Measurements from ENCODE around the gene IL5. TPM values are rescaled to one million over a fixed set of nuclear protein-coding genes. Genes with fewer than 3 reads are reported as not detected.

Gene IL5
- total RNA-seq, 1 donor from 2014 or later: not detected

DNA sequence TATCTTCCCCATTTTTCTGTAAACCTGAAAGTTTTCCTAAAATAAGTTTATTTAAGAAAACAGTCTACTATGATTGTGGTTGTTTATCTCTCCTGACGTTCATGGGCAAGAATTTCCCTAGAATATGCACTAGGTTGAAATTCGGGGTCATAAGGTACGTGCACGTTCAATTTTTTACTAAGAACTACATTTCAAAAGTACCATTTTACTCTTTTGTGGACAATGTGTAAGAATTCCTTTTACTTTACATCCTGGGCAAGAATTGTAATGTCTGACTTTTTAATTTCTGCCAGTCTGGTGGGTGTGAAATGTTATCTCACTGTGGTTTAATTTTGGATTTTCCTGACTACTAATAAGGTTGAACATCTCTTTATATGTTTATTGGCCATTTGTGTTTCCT lies 12.4 kb downstream of the IL5 start:
- no peaks in the 10 kb centered on the region for H3K9me3 ChIP-seq
- no peaks in the 10 kb centered on the region for H3K27me3 ChIP-seq
- H3K4me3 ChIP-seq: no peak overlapping the region
- intact Hi-C loops (cut with DNase I): no loop called here
- H3K27ac ChIP-seq: no peak overlapping the region
- no peak for DNase-seq (ENCODE audit: extremely low spot score in 2 of 2)
- H3K36me3 ChIP-seq: no peaks in the 10 kb centered on the region
- no peaks in the 10 kb centered on the region for H3K4me1 ChIP-seq
- no peak for TF ChIP-seq CTCF (IDR thresholded peaks at IDR 0.05)
- TF ChIP-seq POLR2A (IDR thresholded peaks at IDR 0.05): no peak
- TF ChIP-seq POLR2AphosphoS5 (IDR thresholded peaks at IDR 0.05; ENCODE audit: insufficient read depth in 1 of 2, low read depth in 1 of 2): no peak

- Histone ChIP-seq H3K27me3 (no peaks in the 10 kb centered on the region), H3K4me3 (no peak overlapping the region), H3K4me1 (no peaks in the 10 kb centered on the region), H3K9me3 (no peaks in the 10 kb centered on the region), H3K27ac (no peak overlapping the region), H3K36me3 (no peaks in the 10 kb centered on the region)
- intact Hi-C loops (cut with DNase I): no loop called here
- TF ChIP-seq POLR2AphosphoS5 (IDR thresholded peaks at IDR 0.05; ENCODE audit: insufficient read depth in 1 of 2, low read depth in 1 of 2) (no peak), POLR2A (IDR thresholded peaks at IDR 0.05) (no peak), CTCF (IDR thresholded peaks at IDR 0.05) (no peak)
- DNase-seq (ENCODE audit: extremely low spot score in 2 of 2): no peak
Observed at GRCh38 chr5:132528866-132529634, 14.3 kb downstream of the IL5 start.

GRCh38 chr5:132528021-132528420 lies 15.3 kb downstream of the IL5 start:
- H3K9me3 ChIP-seq: no peaks in the 10 kb centered on the region
- intact Hi-C loops (cut with DNase I): no loop called here
- no peak for TF ChIP-seq POLR2AphosphoS5 (IDR thresholded peaks at IDR 0.05; ENCODE audit: insufficient read depth in 1 of 2, low read depth in 1 of 2)
- TF ChIP-seq POLR2A (IDR thresholded peaks at IDR 0.05): no peak
- no peak for TF ChIP-seq CTCF (IDR thresholded peaks at IDR 0.05)
- H3K4me3 ChIP-seq: no peak overlapping the region
- no peaks in the 10 kb centered on the region for H3K4me1 ChIP-seq
- no peaks in the 10 kb centered on the region for H3K27me3 ChIP-seq
- no peaks in the 10 kb centered on the region for H3K36me3 ChIP-seq
- no peak for DNase-seq (ENCODE audit: extremely low spot score in 2 of 2)
- H3K27ac ChIP-seq: no peak overlapping the region

DNA sequence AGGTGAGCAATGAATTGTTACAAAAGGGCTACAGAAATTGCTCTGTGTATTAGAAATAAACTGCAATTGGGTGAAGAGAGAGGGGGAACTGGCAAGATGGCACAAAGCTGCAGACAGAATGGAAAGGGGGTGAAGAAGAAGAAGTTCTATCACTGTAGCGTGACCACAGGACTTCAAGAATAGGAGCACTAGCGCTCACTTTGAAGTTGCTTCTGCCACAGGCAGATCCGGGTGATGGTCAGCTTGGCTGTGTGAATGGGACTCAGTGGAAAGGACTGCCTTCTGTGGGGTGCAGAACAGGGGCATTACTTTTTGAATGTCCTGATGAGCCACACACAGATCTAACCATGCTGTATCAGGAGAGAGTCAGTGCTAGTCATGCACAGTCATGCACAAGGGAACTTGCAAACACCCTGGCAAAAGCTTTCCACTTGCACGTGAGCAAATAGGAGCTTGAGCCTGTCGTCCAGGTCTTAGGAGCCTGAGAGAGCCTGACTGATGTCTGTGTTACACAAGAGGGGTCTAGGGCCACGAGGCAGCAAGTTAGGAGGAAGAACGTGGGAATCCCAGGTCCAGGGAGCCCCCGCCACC lies 16.3 kb downstream of the IL5 start:
- DNase-seq (ENCODE audit: extremely low spot score in 2 of 2): no peak
- H3K4me1 ChIP-seq: no peaks in the 10 kb centered on the region
- no peak overlapping the region for H3K27ac ChIP-seq
- intact Hi-C loops (cut with DNase I): no loop called here
- no peak overlapping the region for H3K4me3 ChIP-seq
- H3K27me3 ChIP-seq: no peaks in the 10 kb centered on the region
- TF ChIP-seq POLR2AphosphoS5 (IDR thresholded peaks at IDR 0.05; ENCODE audit: insufficient read depth in 1 of 2, low read depth in 1 of 2) (no peak), CTCF (IDR thresholded peaks at IDR 0.05) (peak in 1 of 3 experiments; percentile 3)
- no peaks in the 10 kb centered on the region for H3K36me3 ChIP-seq
- no peaks in the 10 kb centered on the region for H3K9me3 ChIP-seq

Measured in vagina (tissue), 2 donors.